H1 (cell line): ENCODE results near the gene KIAA1671. TPM values are rescaled to one million over a fixed set of nuclear protein-coding genes. Genes with fewer than 3 reads are reported as not detected.

Experiments used
- CTCF ChIA-PET: fragments of 300-600 bp; sonication (Branson Sonifier 250); formaldehyde crosslinking; loops from one replicate; lab custom pipeline; 2021; ENCODE audit not compliant: partially characterized antibody; lab: Charles Lee
- POLR2A ChIA-PET: fragments of 300-600 bp; sonication (Branson Sonifier 250); formaldehyde crosslinking; loops from one replicate; lab custom pipeline; 2021; ENCODE audit warnings: inconsistent platforms; ENCODE audit not compliant: partially characterized antibody; lab: Charles Lee
- DNase-seq, 2 experiments: peaks; one replicate each; pipeline versions ENCODE4 v3.0.0 to v3.0.0-alpha.2; 2010 to 2022; ENCODE audit warnings: low spot score in 2 of 2, low read depth in 1 of 2, mixed read lengths in 1 of 2
- FAIRE-seq: peaks from 2 replicates; lab custom pipeline; 2011; peaks lifted over from hg19 to GRCh38; lab: Jason Lieb, UNC
- H2AFZ ChIP-seq: 2 replicates; pipeline ENCODE4 v1.8.1; 2012; ENCODE audit warnings: low read length, inconsistent platforms
- H2AK5ac ChIP-seq: 2 replicates; pipeline ENCODE4 v1.6.1; 2013; ENCODE audit warnings: low read depth, low read length
- H2BK120ac ChIP-seq: replicated peaks from 2 replicates; pipeline ENCODE3; 2013; ENCODE audit warnings: low read depth, low read length, inconsistent platforms
- H2BK12ac ChIP-seq: 2 replicates; pipeline ENCODE4 v1.6.1; 2013; ENCODE audit warnings: low read depth, low read length
- H2BK15ac ChIP-seq: 2 replicates; pipeline ENCODE4 v1.6.1; 2013; ENCODE audit warnings: low read length
- H2BK20ac ChIP-seq: 2 replicates; pipeline ENCODE4 v1.6.1; 2013; ENCODE audit warnings: low read length
- H2BK5ac ChIP-seq: 2 replicates; pipeline ENCODE4 v1.6.1; 2013; ENCODE audit warnings: low read depth, low read length
- H3K14ac ChIP-seq: 2 replicates; pipeline ENCODE4 v1.6.1; 2013; ENCODE audit warnings: inconsistent platforms; ENCODE audit not compliant: insufficient read length
- H3K18ac ChIP-seq: 2 replicates; pipeline ENCODE4 v1.6.1; 2013; ENCODE audit warnings: low read length; ENCODE audit errors: extremely low read depth
- H3K23ac ChIP-seq: 2 replicates; pipeline ENCODE4 v1.6.1; 2013; ENCODE audit warnings: inconsistent platforms; ENCODE audit not compliant: insufficient read length
- H3K23me2 ChIP-seq: 2 replicates; pipeline ENCODE4 v1.6.1; 2013; ENCODE audit warnings: low read depth, low read length
- H3K27ac ChIP-seq: 2 replicates; pipeline ENCODE4 v1.6.1; 2011; ENCODE audit warnings: low read depth, low read length, inconsistent platforms
- H3K27me3 ChIP-seq, 4 experiments: replicated peaks in 1 of 4; 1 replicate in 1 of 4; 2 replicates in 3 of 4; pipeline versions ENCODE4 v1.6.1 to v1.8.1; 2011 to 2013; ENCODE audit warnings: low read length in 3 of 4, mild to moderate bottlenecking in 3 of 4, inconsistent platforms in 2 of 4, mixed read lengths in 2 of 4, moderate library complexity in 1 of 4; ENCODE audit not compliant: control insufficient read depth in 3 of 4, insufficient read depth in 3 of 4; ENCODE audit errors: extremely low read depth in 1 of 4
- H3K36me3 ChIP-seq, 4 experiments: 2 replicates each; pipeline versions ENCODE4 v1.6.1 to v1.8.1; 2011 to 2013; ENCODE audit warnings: mild to moderate bottlenecking in 4 of 4, low read length in 3 of 4, moderate library complexity in 2 of 4, control low read depth in 1 of 4, inconsistent platforms in 1 of 4; ENCODE audit not compliant: insufficient read depth in 4 of 4, control insufficient read depth in 2 of 4
- H3K4ac ChIP-seq: replicated peaks from 2 replicates; pipeline ENCODE3; 2013; ENCODE audit warnings: low read length, low read depth, mixed read lengths, inconsistent platforms; ENCODE audit not compliant: insufficient read length
- H3K4me1 ChIP-seq, 4 experiments: replicated peaks in 1 of 4; 1 replicate in 1 of 4; 2 replicates in 3 of 4; pipeline versions ENCODE4 v1.6.1 to v1.8.1; 2011 to 2013; ENCODE audit warnings: low read length in 3 of 4, inconsistent platforms in 2 of 4, mixed read lengths in 1 of 4; ENCODE audit not compliant: insufficient read depth in 4 of 4, control insufficient read depth in 3 of 4
- H3K4me2 ChIP-seq, 2 experiments: 2 replicates each; pipeline versions ENCODE4 v1.6.1 to v1.8.1; 2011 to 2013; ENCODE audit warnings: low read depth in 2 of 2, low read length in 2 of 2, control low read depth in 1 of 2, inconsistent platforms in 1 of 2, mild to moderate bottlenecking in 1 of 2; ENCODE audit not compliant: insufficient read depth in 1 of 2
- H3K4me3 ChIP-seq, 4 experiments: fragments of 200-600, 300-600 bp in 1 of 4; sonication (generic), shearing (Covaris generic), sonication (Bioruptor Twin) in 1 of 4; 2 replicates each; pipeline versions ENCODE4 v1.5.1 to v1.8.1; 2011 to 2016; ENCODE audit warnings: low read length in 4 of 4, low read depth in 3 of 4, control low read depth in 2 of 4, inconsistent platforms in 2 of 4, mild to moderate bottlenecking in 2 of 4, mixed read lengths in 1 of 4, moderate library complexity in 1 of 4; ENCODE audit not compliant: insufficient read depth in 2 of 4; ENCODE audit errors: extremely low read depth in 1 of 4
- H3K56ac ChIP-seq: replicated peaks from 2 replicates; pipeline ENCODE3; 2013; ENCODE audit warnings: low read depth, mild to moderate bottlenecking, mixed read lengths, low read length, inconsistent platforms; ENCODE audit not compliant: insufficient read length
- H3K79me1 ChIP-seq: 2 replicates; pipeline ENCODE4 v1.6.1; 2013; ENCODE audit warnings: low read depth, low read length, control low read depth
- H3K79me2 ChIP-seq, 2 experiments: 2 replicates each; pipeline versions ENCODE4 v1.6.1 to v1.8.1; 2012 to 2013; ENCODE audit warnings: low read length in 2 of 2, mild to moderate bottlenecking in 2 of 2, inconsistent platforms in 1 of 2; ENCODE audit not compliant: insufficient read depth in 2 of 2, control insufficient read depth in 1 of 2
- H3K9ac ChIP-seq, 4 experiments: replicated peaks in 1 of 4; 1 replicate in 1 of 4; 2 replicates in 3 of 4; pipeline versions ENCODE4 v1.6.1 to v1.8.1; 2011 to 2013; ENCODE audit warnings: low read depth in 3 of 4, low read length in 3 of 4, control low read depth in 2 of 4, mild to moderate bottlenecking in 2 of 4, moderate library complexity in 2 of 4, inconsistent platforms in 1 of 4; ENCODE audit errors: extremely low read depth in 1 of 4
- H3K9me3 ChIP-seq, 2 experiments: 2 replicates each; pipeline versions ENCODE4 v1.6.1 to v1.8.1; 2012 to 2013; ENCODE audit warnings: mild to moderate bottlenecking in 2 of 2, moderate library complexity in 2 of 2, control low read depth in 1 of 2, inconsistent platforms in 1 of 2, low read depth in 1 of 2, low read length in 1 of 2, mixed read lengths in 1 of 2; ENCODE audit not compliant: insufficient read depth in 2 of 2
- H4K20me1 ChIP-seq, 2 experiments: replicated peaks in 1 of 2; 2 replicates each; pipeline versions ENCODE3 to v1.8.1; 2011 to 2013; ENCODE audit warnings: inconsistent platforms in 2 of 2, low read length in 2 of 2, mild to moderate bottlenecking in 1 of 2; ENCODE audit not compliant: insufficient read depth in 2 of 2, control insufficient read depth in 1 of 2
- H4K5ac ChIP-seq: 2 replicates; pipeline ENCODE4 v1.6.1; 2013; ENCODE audit warnings: low read length, low read depth, mixed read lengths, inconsistent platforms; ENCODE audit not compliant: insufficient read length
- H4K8ac ChIP-seq: 2 replicates; pipeline ENCODE4 v1.8.0; 2013; ENCODE audit warnings: mild to moderate bottlenecking, moderate library complexity, low read length, inconsistent platforms; ENCODE audit not compliant: insufficient read depth; ENCODE audit errors: extremely low read depth
- H4K91ac ChIP-seq: replicated peaks from 2 replicates; pipeline ENCODE3; 2013; ENCODE audit warnings: low read length, mixed read lengths, inconsistent platforms; ENCODE audit not compliant: insufficient read length
- KDM1A ChIP-seq: fragments of 200-600, 300-600 bp; sonication (generic); IDR thresholded peaks from 2 replicates; pipeline ENCODE4 v1.7.1; 2016; ENCODE audit warnings: mild to moderate bottlenecking, low read length, borderline replicate concordance
- YY1 ChIP-seq: IDR thresholded peaks from 2 replicates; pipeline ENCODE4 v1.6.1; 2011; ENCODE audit warnings: low read depth, mild to moderate bottlenecking, low read length
- WGBS, 2 experiments: shearing (Covaris generic) in 1 of 2; methylation state at CpG; one replicate each; pipeline versions ENCODE4 v1.1.6 to v1.1.7; 2013 to 2015; ENCODE audit warnings: low lambda C conversion rate in 2 of 2, mixed read lengths in 2 of 2, inconsistent platforms in 1 of 2, low coverage in 1 of 2, missing lambda C conversion rate in 1 of 2; ENCODE audit not compliant: insufficient replicate concordance in 2 of 2, insufficient coverage in 1 of 2, insufficient read length in 1 of 2; ENCODE audit errors: extremely low coverage in 1 of 2, missing lambda C conversion rate in 1 of 2; 5-methylcytosine and 5-hydroxymethylcytosine counted together
- polyA plus RNA-seq, 7 experiments: library from polyadenylated mRNA; depleted of rRNA in 3 of 7; stranded (reverse) in 5 of 7; unstranded in 2 of 7; fragments of >200 nt in 5 of 7; fragments of 200-250 nt in 2 of 7; gene quantifications; 1 replicate in 5 of 7; 2 replicates in 1 of 7; 4 replicates in 1 of 7; pipeline versions ENCODE4 v1.2.1 to v1.2.3, GENCODE V29; 2011 to 2013; ENCODE audit warnings: missing spikeins in 2 of 7, mixed read lengths in 2 of 7
- total RNA-seq: library from RNA; stranded (reverse); fragmentation: NEBNext Ultra II Directional; extraction: Animal tissue kit (Norgen Biotek cat#: 25700); gene quantifications from 2 replicates; pipeline ENCODE4 v1.2.1, GENCODE V29; 2021

The KIAA1671 gene
- total and polyA plus RNA-seq, 2 of the 8 experiments (the other 6 are each of a cell fraction or from before 2014, with no cell fraction given) = 6.4 to 23.9 TPM

GRCh38 chr22:24976442-24977218, 24.1 kb downstream of the KIAA1671 start:
- POLR2A ChIA-PET = interaction anchor here (0.9 to 1.1 kb wide), 3 partner anchors 9 to 38 kb away, joined by 3 read pairs; partner anchors contain the start of gene KIAA1671
- Histone ChIP-seq H3K79me2 (peaks cover 0 to 14% of the 10 kb centered on the region in 2 experiments; a peak in 2 of 4 replicates), H2AK5ac (peak overlapping the region; percentile 43; the same call in 1 of the 2 replicates)
- TF ChIP-seq YY1 = no peak
- peak; percentile 86; the same call in 1 of the 2 replicates for TF ChIP-seq KDM1A
- TF ChIP-seq, all 59 proteins: peak for 1
- Histone ChIP-seq H3K4ac (no peak overlapping the region), H3K18ac (0 out of 2 replicates have a peak overlapping the region, but pooled peaks have one; percentile 6), H2BK5ac (peak overlapping the region; percentile 63; the same call in 1 of the 2 replicates), H3K56ac (no peak overlapping the region), H4K20me1 (peaks cover 0 to 2% of the 10 kb centered on the region in 2 experiments), H3K23me2 (no peaks in the 10 kb centered on the region), H3K9me3 (no peaks in the 10 kb centered on the region), H3K27ac (no peak overlapping the region), H3K4me3 (no peak overlapping the region), H3K79me1 (peaks cover 7% of the 10 kb centered on the region), H2BK12ac (peak overlapping the region; percentile 35; the same call in 1 of the 2 replicates), H3K9ac (no peak overlapping the region; a peak in 1 of 7 replicates), H4K8ac (no peak overlapping the region), H4K91ac (no peak overlapping the region), H2AFZ (no peak overlapping the region), H2BK20ac (0 out of 2 replicates have a peak overlapping the region, but pooled peaks have one; percentile 27), H2BK15ac (peak overlapping the region; percentile 50; the same call in 1 of the 2 replicates), H3K4me2 (peak overlapping the region; percentile 15 to 40; a peak in 3 of 4 replicates), H3K14ac (no peak overlapping the region), H3K4me1 (peaks cover 3 to 22% (median 15%) of the 10 kb centered on the region in 4 experiments), H3K36me3 (no peaks in the 10 kb centered on the region), H4K5ac (no peak overlapping the region), H3K23ac (no peak overlapping the region), H2BK120ac (no peak overlapping the region), H3K27me3 (no peaks in the 10 kb centered on the region)
- DNase-seq = no peak
- 89% methylated on average over 18 of the region's 18 CpGs; no CpG with 5 or more reads in 1 of the 2 experiments for WGBS, 2 experiments
- CTCF ChIA-PET = interaction anchor here (0.6 to 1.4 kb wide), 5 partner anchors 17 to 599 kb away, joined by 3 to 5 read pairs (median 4); no protein-coding TSS in a partner anchor
- FAIRE-seq = no peak
